T-cell (primary cell): ENCODE data around the gene BEAN1. TPM values are rescaled to one million over a fixed set of nuclear protein-coding genes. Genes with fewer than 3 reads are reported as not detected.

Source experiments
- ATAC-seq, 4 experiments: fragments of 200-7000 bp in 3 of 4; fragments of 150-1000 bp in 1 of 4; cut with Tn5 transposase; replicated peaks in 1 of 4; 1 replicate in 3 of 4; 2 replicates in 1 of 4; pipeline ENCODE4 v1.10.0; 2021; ENCODE audit warnings: moderate library complexity in 3 of 4, mild to moderate bottlenecking in 2 of 4, moderate number of reproducible peaks in 1 of 4
- CTCF ChIA-PET, 2 donors: fragments of 300-600 bp; sonication (Branson Sonifier 250); formaldehyde crosslinking; loops; one replicate each; lab custom pipeline; 2022; ENCODE audit warnings: antibody characterized with exemption in 2 of 2; lab: Charles Lee
- POLR2A ChIA-PET, 2 donors: fragments of 300-600 bp; sonication (Branson Sonifier 250); formaldehyde crosslinking; loops; one replicate each; lab custom pipeline; 2022; ENCODE audit warnings: antibody characterized with exemption in 2 of 2; lab: Charles Lee
- DNase-seq, 35 experiments: peaks; one replicate each; pipeline versions ENCODE4 v3.0.0 to v3.0.0-alpha.2; 2013 to 2023
- H3K27ac ChIP-seq: one replicate; pipeline ENCODE4 v1.5.1; 2013; ENCODE audit warnings: low read length
- H3K27me3 ChIP-seq, 2 experiments: replicated peaks in 1 of 2; 1 replicate in 1 of 2; 2 replicates in 1 of 2; pipeline versions ENCODE4 v1.6.1 to v1.7.0; 2013; ENCODE audit warnings: low read length in 1 of 2, mixed read lengths in 1 of 2; ENCODE audit not compliant: control insufficient read depth in 2 of 2, insufficient read depth in 2 of 2; ENCODE audit errors: extremely low read depth in 1 of 2
- H3K36me3 ChIP-seq, 2 donors: 1 replicate in 1 of 2; 2 replicates in 1 of 2; pipeline versions ENCODE4 v1.6.1 to v1.7.0; 2013; ENCODE audit warnings: low read length in 1 of 2; ENCODE audit not compliant: control insufficient read depth in 2 of 2, insufficient read depth in 1 of 2; ENCODE audit errors: extremely low read depth in 1 of 2
- H3K4me1 ChIP-seq, 2 experiments: 1 replicate in 1 of 2; 2 replicates in 1 of 2; pipeline versions ENCODE4 v1.6.1 to v1.7.0; 2013; ENCODE audit warnings: low read length in 2 of 2, mixed read lengths in 1 of 2; ENCODE audit not compliant: insufficient read depth in 2 of 2, control insufficient read depth in 1 of 2; ENCODE audit errors: extremely low read depth in 1 of 2
- H3K4me3 ChIP-seq, 2 donors: 1 replicate in 1 of 2; 2 replicates in 1 of 2; pipeline versions ENCODE4 v1.5.1 to v1.7.0; 2013; ENCODE audit warnings: mild to moderate bottlenecking in 2 of 2, low read length in 1 of 2, moderate library complexity in 1 of 2; ENCODE audit not compliant: control insufficient read depth in 1 of 2; ENCODE audit errors: extremely low read depth in 1 of 2
- H3K9me3 ChIP-seq: 2 replicates; pipeline ENCODE4 v1.7.0; 2013
- H3K27ac Mint-ChIP-seq, 2 donors: one replicate each; pipeline ENCODE4 v1.8.0; 2020 to 2021; ENCODE audit warnings: mild to moderate bottlenecking in 2 of 2, mixed read lengths in 2 of 2
- H3K27me3 Mint-ChIP-seq, 2 donors: one replicate each; pipeline ENCODE4 v1.8.0; 2021 to 2022; ENCODE audit warnings: mixed read lengths in 2 of 2
- H3K36me3 Mint-ChIP-seq: one replicate; pipeline ENCODE4 v1.8.0; 2021; ENCODE audit warnings: mixed read lengths
- H3K4me1 Mint-ChIP-seq, 3 donors: one replicate each; pipeline ENCODE4 v1.8.0; 2020 to 2022; ENCODE audit warnings: mixed read lengths in 3 of 3, mild to moderate bottlenecking in 1 of 3
- H3K4me3 Mint-ChIP-seq, 3 donors: one replicate each; pipeline ENCODE4 v1.8.0; 2020 to 2022; ENCODE audit warnings: mild to moderate bottlenecking in 3 of 3, mixed read lengths in 3 of 3, moderate library complexity in 3 of 3
- H3K9me3 Mint-ChIP-seq, 3 donors: one replicate each; pipeline ENCODE4 v1.8.0; 2020 to 2022; ENCODE audit warnings: mixed read lengths in 3 of 3
- WGBS: methylation state at CpG from one replicate; pipeline ENCODE4 v1.1.5; 2013; ENCODE audit warnings: missing lambda C conversion rate; ENCODE audit not compliant: insufficient coverage; 5-methylcytosine and 5-hydroxymethylcytosine counted together
- total RNA-seq, 35 experiments: library from RNA in 6 of 35; stranded (reverse) in 6 of 35; fragments of 120-200 nt in 1 of 35; gene quantifications; one replicate each; pipeline versions ENCODE4 v1.2.1 to v1.2.4 and lab custom pipeline; 2013 to 2026

Gene BEAN1
- total RNA-seq, 5 donors from 2014 or later (not counting 1 experiment from before 2014, with no cell fraction given) = not detected

DNA sequence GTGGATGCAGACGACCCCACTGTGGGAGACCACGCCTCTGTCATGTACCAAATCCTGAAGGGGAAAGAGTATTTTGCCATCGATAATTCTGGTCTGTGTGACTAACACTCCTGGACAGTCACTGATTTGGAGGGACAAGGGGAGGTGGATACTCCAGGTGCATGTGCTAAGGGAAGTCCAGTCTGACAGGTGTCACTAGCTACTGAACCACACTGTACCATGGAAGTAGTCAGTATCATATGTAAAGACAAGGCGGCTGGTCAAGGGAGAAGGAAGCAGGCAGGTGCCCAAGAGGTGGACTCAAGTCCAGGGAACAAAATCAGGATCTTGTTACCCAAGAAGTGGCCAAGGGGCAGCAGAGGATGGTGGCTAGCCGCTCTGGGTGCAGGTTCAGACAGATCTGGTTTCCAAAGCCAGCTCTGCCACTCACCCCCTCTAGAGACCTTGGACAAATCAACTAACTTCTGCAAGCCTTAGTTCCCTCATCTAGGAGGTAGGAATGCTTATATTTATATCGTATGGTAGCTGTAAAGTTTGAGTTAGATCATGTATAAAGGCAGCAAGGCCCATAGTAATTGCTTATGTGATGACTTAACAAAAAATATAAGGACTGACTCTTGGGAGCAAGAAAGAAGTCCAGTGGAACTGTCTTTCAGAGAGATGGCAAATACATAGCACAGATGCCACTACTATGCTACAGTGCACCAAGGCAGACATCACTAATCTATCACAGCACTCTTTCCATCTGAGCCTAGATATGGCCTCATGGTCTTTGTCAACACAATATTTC, 38.5 kb upstream of the BEAN1 start:
- no peaks in the 10 kb centered on the region for H3K9me3 ChIP-seq
- H3K27ac Mint-ChIP-seq = no peak overlapping the region
- H3K4me3 ChIP-seq = no peak overlapping the region
- no peaks in the 10 kb centered on the region for H3K4me1 Mint-ChIP-seq
- H3K9me3 Mint-ChIP-seq = no peaks in the 10 kb centered on the region
- ATAC-seq = no peak
- no peaks in the 10 kb centered on the region for H3K36me3 Mint-ChIP-seq
- CTCF ChIA-PET = no interaction called here
- no peak overlapping the region for H3K4me3 Mint-ChIP-seq
- no peak for DNase-seq
- H3K27me3 Mint-ChIP-seq = peaks cover 0 to 12% of the 10 kb centered on the region in 2 donors
- no peaks in the 10 kb centered on the region for H3K36me3 ChIP-seq
- no peak overlapping the region for H3K27ac ChIP-seq
- H3K27me3 ChIP-seq = peaks cover 0 to 22% of the 10 kb centered on the region in 2 experiments
- WGBS = 93% methylated on average over 3 of the region's 6 CpGs
- POLR2A ChIA-PET = no interaction called here
- no peaks in the 10 kb centered on the region for H3K4me1 ChIP-seq

DNA sequence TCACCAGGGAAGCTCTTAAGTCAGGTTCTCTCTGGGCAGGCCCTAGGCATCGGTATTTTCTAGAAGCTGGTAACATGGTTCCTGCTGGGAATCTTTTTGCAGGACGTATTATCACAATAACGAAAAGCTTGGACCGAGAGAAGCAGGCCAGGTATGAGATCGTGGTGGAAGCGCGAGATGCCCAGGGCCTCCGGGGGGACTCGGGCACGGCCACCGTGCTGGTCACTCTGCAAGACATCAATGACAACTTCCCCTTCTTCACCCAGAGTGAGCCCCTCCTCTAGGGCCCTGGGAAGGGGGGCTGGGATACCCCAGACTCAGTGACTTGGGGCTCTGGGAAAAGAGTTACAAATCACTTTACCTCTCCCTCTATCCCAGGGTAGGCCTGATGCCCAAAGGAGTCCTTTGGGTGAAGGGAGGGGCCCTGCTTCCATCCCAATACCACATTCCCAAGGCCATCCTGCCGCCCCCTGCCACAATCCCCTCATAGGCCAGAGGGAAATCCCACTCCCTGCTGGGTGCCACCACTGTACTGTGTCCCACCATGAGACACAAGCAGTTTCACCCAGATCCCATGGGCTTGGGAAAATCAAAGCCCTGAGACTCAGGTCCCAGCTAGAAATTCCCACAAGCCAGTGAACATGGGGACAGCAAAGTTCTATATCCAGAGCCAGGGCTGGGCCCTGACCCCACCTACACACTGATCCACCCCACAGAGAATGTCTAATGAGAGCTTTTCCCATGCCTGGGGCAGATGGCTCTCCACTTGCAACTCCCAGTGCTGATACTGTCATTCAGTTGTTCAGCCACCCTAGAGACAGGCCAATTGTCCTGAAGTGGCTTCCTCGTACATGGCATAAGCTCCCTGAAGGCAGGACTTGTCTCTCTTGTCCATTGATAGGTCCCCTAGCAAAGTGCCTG, 37.6 kb upstream of the BEAN1 start:
- WGBS = 88% methylated on average over 5 of the region's 13 CpGs
- Mint-ChIP-seq H3K27me3 (peaks cover 0 to 12% of the 10 kb centered on the region in 2 donors), H3K27ac (no peak overlapping the region), H3K36me3 (no peaks in the 10 kb centered on the region), H3K4me3 (no peak overlapping the region), H3K9me3 (no peaks in the 10 kb centered on the region), H3K4me1 (no peaks in the 10 kb centered on the region)
- ChIA-PET POLR2A (no interaction called here), CTCF (interaction anchor here (0.5 to 0.6 kb wide), 2 partner anchors 162 to 388 kb away, joined by 4 read pairs; no protein-coding TSS in a partner anchor)
- Histone ChIP-seq H3K4me3 (no peak overlapping the region), H3K9me3 (no peaks in the 10 kb centered on the region), H3K27ac (no peak overlapping the region), H3K27me3 (peaks cover 0 to 22% of the 10 kb centered on the region in 2 experiments), H3K36me3 (no peaks in the 10 kb centered on the region), H3K4me1 (no peaks in the 10 kb centered on the region)
- DNase-seq = peak in 1 of 35 experiments; percentile 5
- ATAC-seq = no peak

DNA sequence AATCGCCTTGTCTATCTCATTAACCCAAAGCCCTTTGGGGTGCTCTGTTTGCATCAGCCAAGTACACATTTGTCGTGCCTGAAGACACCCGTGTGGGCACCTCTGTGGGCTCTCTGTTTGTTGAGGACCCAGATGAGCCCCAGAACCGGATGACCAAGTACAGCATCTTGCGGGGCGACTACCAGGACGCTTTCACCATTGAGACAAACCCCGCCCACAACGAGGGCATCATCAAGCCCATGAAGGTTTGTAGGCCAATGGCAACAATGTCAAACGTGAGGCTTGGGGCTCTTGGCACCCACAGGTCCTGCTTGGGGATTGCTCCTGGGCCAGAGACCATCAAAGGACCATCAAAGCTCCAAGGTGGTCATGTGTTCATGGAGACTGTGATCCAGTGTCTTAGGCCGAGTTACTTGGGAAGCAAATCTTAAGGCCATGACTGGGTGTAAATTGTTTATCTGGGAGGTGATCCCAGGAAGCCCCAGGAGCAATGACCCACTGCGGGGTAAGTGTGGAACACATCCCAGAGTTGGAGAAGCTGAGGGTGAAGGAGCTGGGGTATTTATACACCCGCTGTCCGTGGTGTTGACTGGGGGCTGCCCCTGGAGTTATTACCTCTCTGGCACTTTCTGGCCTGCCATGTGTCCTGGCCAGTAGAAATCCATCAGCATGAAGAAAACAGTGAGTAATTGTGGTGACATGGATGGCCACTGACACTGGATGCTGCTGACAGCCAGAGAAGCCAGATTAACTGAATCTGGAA, 36.6 kb upstream of the BEAN1 start:
- ATAC-seq (no peak), DNase-seq (no peak)
- Mint-ChIP-seq H3K27ac (no peak overlapping the region), H3K4me3 (no peak overlapping the region), H3K36me3 (no peaks in the 10 kb centered on the region), H3K4me1 (no peaks in the 10 kb centered on the region), H3K27me3 (peaks cover 0 to 12% of the 10 kb centered on the region in 2 donors), H3K9me3 (no peaks in the 10 kb centered on the region)
- CTCF ChIA-PET = interaction anchor here in 1 of 2 donors (0.5 kb wide), 1 partner anchor 161 kb away, joined by 4 read pairs; no protein-coding TSS in a partner anchor
- POLR2A ChIA-PET = no interaction called here
- Histone ChIP-seq H3K36me3 (no peaks in the 10 kb centered on the region), H3K27me3 (peaks cover 0 to 22% of the 10 kb centered on the region in 2 experiments), H3K27ac (no peak overlapping the region), H3K9me3 (no peaks in the 10 kb centered on the region), H3K4me3 (no peak overlapping the region), H3K4me1 (no peaks in the 10 kb centered on the region)
- WGBS = 83% methylated on average over 13 of the region's 14 CpGs

DNA sequence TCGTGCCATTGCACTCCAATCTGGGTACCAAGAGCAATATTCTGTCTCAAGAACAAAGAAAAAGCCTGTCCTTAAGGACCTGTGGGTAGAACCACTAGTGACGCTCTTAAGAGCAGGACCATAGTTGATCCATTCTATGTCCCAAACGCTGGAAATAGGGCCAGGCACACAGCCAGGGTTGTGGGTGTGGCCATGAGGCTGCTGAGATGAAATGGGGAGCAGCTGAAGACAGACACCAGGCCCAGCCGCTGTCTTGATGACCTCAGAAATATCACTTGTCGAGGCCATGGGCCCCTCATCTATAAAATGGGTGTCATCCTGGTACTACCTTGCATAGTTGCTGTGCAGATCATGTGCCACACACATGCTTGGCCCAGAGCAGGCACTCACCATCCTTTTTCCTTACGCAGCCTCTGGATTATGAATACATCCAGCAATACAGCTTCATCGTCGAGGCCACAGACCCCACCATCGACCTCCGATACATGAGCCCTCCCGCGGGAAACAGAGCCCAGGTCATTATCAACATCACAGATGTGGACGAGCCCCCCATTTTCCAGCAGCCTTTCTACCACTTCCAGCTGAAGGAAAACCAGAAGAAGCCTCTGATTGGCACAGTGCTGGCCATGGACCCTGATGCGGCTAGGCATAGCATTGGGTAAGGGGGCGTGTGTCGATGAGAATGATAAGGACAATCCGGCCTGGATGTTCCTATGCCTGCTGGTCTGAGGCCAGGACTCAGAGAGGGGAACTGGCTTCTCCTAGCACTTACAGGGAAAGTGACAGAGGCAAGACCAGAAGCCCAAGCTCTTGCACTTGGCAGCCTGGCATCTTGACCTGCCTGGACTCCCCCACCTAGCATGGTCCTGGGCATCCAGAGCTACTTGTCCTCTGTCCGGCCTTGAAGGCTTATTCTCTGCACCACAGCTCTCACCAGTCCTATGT, 35.1 kb upstream of the BEAN1 start:
- ChIA-PET CTCF (no interaction called here), POLR2A (no interaction called here)
- Histone ChIP-seq H3K36me3 (no peaks in the 10 kb centered on the region), H3K27ac (no peak overlapping the region), H3K4me3 (no peak overlapping the region), H3K27me3 (peaks cover 0 to 19% of the 10 kb centered on the region in 2 experiments), H3K9me3 (no peaks in the 10 kb centered on the region), H3K4me1 (no peaks in the 10 kb centered on the region)
- DNase-seq (no peak), ATAC-seq (no peak)
- Mint-ChIP-seq H3K9me3 (no peaks in the 10 kb centered on the region), H3K27ac (no peak overlapping the region), H3K4me1 (no peaks in the 10 kb centered on the region), H3K36me3 (no peaks in the 10 kb centered on the region), H3K27me3 (peaks cover 0 to 14% of the 10 kb centered on the region in 2 donors), H3K4me3 (no peak overlapping the region)
- 82% methylated on average over 11 of the region's 18 CpGs for WGBS

DNA sequence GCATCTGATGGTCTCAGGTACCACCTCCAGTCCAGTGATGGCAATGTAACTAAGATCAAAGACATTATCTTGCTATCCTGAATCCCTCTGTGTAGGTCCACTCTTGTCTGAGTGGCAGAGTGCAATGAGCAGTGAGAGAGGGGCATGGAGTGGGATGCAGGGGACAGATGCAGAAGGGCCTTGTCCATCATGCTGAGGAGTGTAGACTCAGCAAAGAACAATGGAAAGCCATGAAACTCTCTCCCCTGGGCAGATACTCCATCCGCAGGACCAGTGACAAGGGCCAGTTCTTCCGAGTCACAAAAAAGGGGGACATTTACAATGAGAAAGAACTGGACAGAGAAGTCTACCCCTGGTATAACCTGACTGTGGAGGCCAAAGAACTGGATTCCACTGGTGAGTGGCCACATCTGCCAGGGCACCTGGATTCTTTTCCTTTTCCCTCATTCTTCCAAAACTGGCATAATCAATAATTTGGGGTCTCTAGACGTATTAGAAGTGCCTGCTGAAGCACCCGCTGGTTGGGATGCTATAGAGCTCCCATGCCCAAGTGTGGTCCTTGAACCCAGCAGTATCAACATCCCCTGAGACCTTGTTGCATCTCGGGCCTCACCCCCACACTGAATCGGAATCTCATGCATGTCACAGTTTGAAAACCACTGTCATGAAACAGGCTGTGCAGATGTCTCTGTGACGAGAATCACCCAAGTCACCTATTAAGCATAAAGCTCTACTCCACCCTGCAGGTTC, 31.1 kb upstream of the BEAN1 start:
- WGBS = 81% methylated on average over 6 of the region's 7 CpGs
- CTCF ChIA-PET = no interaction called here
- POLR2A ChIA-PET = no interaction called here
- DNase-seq (no peak), ATAC-seq (no peak)
- H3K9me3 ChIP-seq = no peaks in the 10 kb centered on the region
- Mint-ChIP-seq H3K27me3 (peaks cover 0 to 6% of the 10 kb centered on the region in 2 donors), H3K27ac (no peak overlapping the region), H3K4me3 (no peak overlapping the region), H3K4me1 (no peaks in the 10 kb centered on the region), H3K9me3 (no peaks in the 10 kb centered on the region), H3K36me3 (no peaks in the 10 kb centered on the region)
- no peaks in the 10 kb centered on the region for H3K36me3 ChIP-seq
- H3K4me1 ChIP-seq = no peaks in the 10 kb centered on the region
- H3K27me3 ChIP-seq = peaks cover 0 to 22% of the 10 kb centered on the region in 2 experiments
- no peak overlapping the region for H3K4me3 ChIP-seq
- no peak overlapping the region for H3K27ac ChIP-seq
